HEK293T (cell line): ENCODE data around the gene TLN1.

Experiments used
- ARNT ChIP-seq: fragments of 450-650 bp; IDR thresholded peaks from 2 replicates; pipeline ENCODE4 v1.6.1; 2017; ENCODE audit warnings: mild to moderate bottlenecking
- FOXA1 ChIP-seq: fragments of 450-650 bp; IDR thresholded peaks from 2 replicates; pipeline ENCODE4 v1.6.1; 2016; ENCODE audit warnings: mild to moderate bottlenecking
- FOXK2 ChIP-seq: fragments of 450-650 bp; IDR thresholded peaks from 2 replicates; pipeline ENCODE4 v1.6.1; 2016; ENCODE audit warnings: mild to moderate bottlenecking
- FOXM1 ChIP-seq: fragments of 450-650 bp; IDR thresholded peaks from 2 replicates; pipeline ENCODE4 v1.6.1; 2017; ENCODE audit warnings: mild to moderate bottlenecking, borderline replicate concordance
- HDGF ChIP-seq: fragments of 450-650 bp; IDR thresholded peaks from 2 replicates; pipeline ENCODE4 v1.6.1; 2017; ENCODE audit warnings: antibody characterized with exemption, borderline replicate concordance
- LEF1 ChIP-seq: fragments of 450-650 bp; IDR thresholded peaks from 2 replicates; pipeline ENCODE4 v1.6.1; 2017; ENCODE audit warnings: mild to moderate bottlenecking, borderline replicate concordance
- PKNOX1 ChIP-seq: fragments of 450-650 bp; IDR thresholded peaks from 2 replicates; pipeline ENCODE4 v1.6.1; 2016
- SP1 ChIP-seq: fragments of 450-650 bp; IDR thresholded peaks from 2 replicates; pipeline ENCODE4 v1.6.1; 2017
- TARDBP ChIP-seq: fragments of 450-650 bp; IDR thresholded peaks from 2 replicates; pipeline ENCODE4 v1.6.1; 2016
- ZNF384 ChIP-seq: fragments of 450-650 bp; IDR thresholded peaks from 2 replicates; pipeline ENCODE4 v1.6.1; 2016

- no peak for TF ChIP-seq LEF1
- TF ChIP-seq TARDBP = no peak
- no peak for TF ChIP-seq HDGF
- no peak for TF ChIP-seq FOXM1
- TF ChIP-seq SP1 = no peak
- no peak for TF ChIP-seq FOXA1
- no peak for TF ChIP-seq ZNF384
- TF ChIP-seq FOXK2 = no peak
- TF ChIP-seq ARNT = no peak
- TF ChIP-seq PKNOX1 = no peak
Observed at GRCh38 chr9:35731415-35732184, 395 bp downstream of the TLN1 start.
